Chondrocyte (in vitro differentiated cells): Measurements from ENCODE around the gene HLA-DQB1. TPM values are rescaled to one million over a fixed set of nuclear protein-coding genes. Genes with fewer than 3 reads are reported as not detected.
A peak's percentile ranks its signal among the peaks of the same experiment; 100 is the strongest.

Source experiments
- DNase-seq: peaks from one replicate; pipeline ENCODE4 v3.0.0; 2021; ENCODE audit warnings: mixed read lengths, low spot score
- H3K27ac Mint-ChIP-seq: one replicate; pipeline ENCODE4 v1.8.0; 2021; ENCODE audit warnings: mild to moderate bottlenecking, moderate library complexity, mixed read lengths; ENCODE audit not compliant: unreplicated experiment
- H3K27me3 Mint-ChIP-seq: 2 replicates; pipeline ENCODE4 v1.8.0; 2021; ENCODE audit warnings: low read depth, mixed read lengths
- H3K36me3 Mint-ChIP-seq: 2 replicates; pipeline ENCODE4 v1.8.0; 2021; ENCODE audit warnings: low read depth, mixed read lengths
- H3K4me1 Mint-ChIP-seq: 2 replicates; pipeline ENCODE4 v1.8.0; 2021; ENCODE audit warnings: low read depth, mild to moderate bottlenecking, mixed read lengths
- H3K4me3 Mint-ChIP-seq: one replicate; pipeline ENCODE4 v1.8.0; 2021; ENCODE audit warnings: mild to moderate bottlenecking, moderate library complexity, mixed read lengths; ENCODE audit not compliant: unreplicated experiment
- H3K9me3 Mint-ChIP-seq: 2 replicates; pipeline ENCODE4 v1.8.0; 2021; ENCODE audit warnings: low read depth, mixed read lengths
- total RNA-seq: library from RNA; stranded (reverse); gene quantifications from 3 replicates; pipeline ENCODE4 v1.2.1, GENCODE V29; 2021
- TF ChIP-seq, protein P1 (sequence below): fragments of 200-600 bp; sonication (generic); IDR thresholded peaks from 2 replicates; pipeline ENCODE4 v1.5.0; 2021; ENCODE audit warnings: antibody characterized with exemption, mild to moderate bottlenecking, moderate library complexity

HLA-DQB1 gene
- total RNA-seq, 1 donor from 2014 or later, result not detected

DNA sequence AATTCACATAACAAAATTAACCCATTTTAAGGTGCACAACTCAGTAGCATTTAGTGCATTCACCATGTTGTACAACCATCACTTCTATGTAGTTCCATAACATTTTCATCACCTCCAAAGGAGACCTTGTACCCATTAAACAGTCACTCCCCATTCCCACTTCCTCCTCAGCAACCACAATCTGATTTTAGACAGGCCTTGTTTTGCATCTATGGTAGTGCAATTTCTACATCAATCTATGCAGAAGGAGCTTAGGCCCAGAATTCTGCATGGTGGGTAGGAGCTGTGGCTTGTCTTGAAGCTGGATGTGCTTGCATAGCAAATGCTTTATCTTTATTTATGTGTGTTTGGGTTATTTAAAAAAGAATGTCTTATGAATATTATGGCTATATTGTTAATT is 42.8 kb downstream of the HLA-DQB1 start:
- H3K4me3 Mint-ChIP-seq, result no peak overlapping the region
- H3K27ac Mint-ChIP-seq, result no peak overlapping the region
- no peak for DNase-seq
- H3K9me3 Mint-ChIP-seq, result no peaks in the 10 kb centered on the region
- H3K4me1 Mint-ChIP-seq, result no peaks in the 10 kb centered on the region
- TF ChIP-seq, protein P1, sequence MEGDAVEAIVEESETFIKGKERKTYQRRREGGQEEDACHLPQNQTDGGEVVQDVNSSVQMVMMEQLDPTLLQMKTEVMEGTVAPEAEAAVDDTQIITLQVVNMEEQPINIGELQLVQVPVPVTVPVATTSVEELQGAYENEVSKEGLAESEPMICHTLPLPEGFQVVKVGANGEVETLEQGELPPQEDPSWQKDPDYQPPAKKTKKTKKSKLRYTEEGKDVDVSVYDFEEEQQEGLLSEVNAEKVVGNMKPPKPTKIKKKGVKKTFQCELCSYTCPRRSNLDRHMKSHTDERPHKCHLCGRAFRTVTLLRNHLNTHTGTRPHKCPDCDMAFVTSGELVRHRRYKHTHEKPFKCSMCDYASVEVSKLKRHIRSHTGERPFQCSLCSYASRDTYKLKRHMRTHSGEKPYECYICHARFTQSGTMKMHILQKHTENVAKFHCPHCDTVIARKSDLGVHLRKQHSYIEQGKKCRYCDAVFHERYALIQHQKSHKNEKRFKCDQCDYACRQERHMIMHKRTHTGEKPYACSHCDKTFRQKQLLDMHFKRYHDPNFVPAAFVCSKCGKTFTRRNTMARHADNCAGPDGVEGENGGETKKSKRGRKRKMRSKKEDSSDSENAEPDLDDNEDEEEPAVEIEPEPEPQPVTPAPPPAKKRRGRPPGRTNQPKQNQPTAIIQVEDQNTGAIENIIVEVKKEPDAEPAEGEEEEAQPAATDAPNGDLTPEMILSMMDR, result no peak
- no peaks in the 10 kb centered on the region for H3K36me3 Mint-ChIP-seq
- peaks cover 4% of the 10 kb centered on the region for H3K27me3 Mint-ChIP-seq

GRCh38 chr6:32622545-32623401 is 43.7 kb downstream of the HLA-DQB1 start:
- DNase-seq, result no peak
- Mint-ChIP-seq H3K9me3 (peaks cover 5% of the 10 kb centered on the region), H3K27ac (no peak overlapping the region), H3K36me3 (peaks cover 1% of the 10 kb centered on the region), H3K4me3 (no peak overlapping the region), H3K4me1 (no peaks in the 10 kb centered on the region), H3K27me3 (peaks cover 3% of the 10 kb centered on the region)
- TF ChIP-seq, protein P1, result peak; percentile 70

DNA sequence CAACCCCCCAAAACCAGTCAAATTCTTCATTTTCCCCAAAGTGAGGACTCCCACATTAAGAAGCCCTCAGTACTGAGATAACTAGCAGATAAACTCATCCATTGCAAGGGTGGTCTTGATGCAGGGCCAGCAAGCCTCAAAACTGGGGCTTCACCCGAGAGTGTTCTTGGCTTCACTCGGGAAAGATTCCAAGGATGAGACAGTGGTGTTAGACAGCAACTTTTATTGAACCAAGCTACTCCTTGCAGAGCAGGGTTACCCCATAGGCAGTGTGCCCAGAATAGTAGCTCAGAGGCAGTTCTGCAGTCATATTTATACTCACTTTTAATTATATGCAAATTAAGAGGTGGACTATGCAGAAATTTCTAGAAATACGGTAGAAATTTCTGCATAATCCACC is 45.1 kb downstream of the HLA-DQB1 start:
- no peak overlapping the region for H3K4me3 Mint-ChIP-seq
- H3K4me1 Mint-ChIP-seq, result no peaks in the 10 kb centered on the region
- H3K36me3 Mint-ChIP-seq, result peaks cover 1% of the 10 kb centered on the region
- peaks cover 5% of the 10 kb centered on the region for H3K9me3 Mint-ChIP-seq
- DNase-seq, result no peak
- H3K27ac Mint-ChIP-seq, result no peak overlapping the region
- TF ChIP-seq, protein P1, result no peak
- H3K27me3 Mint-ChIP-seq, result peaks cover 8% of the 10 kb centered on the region

DNA sequence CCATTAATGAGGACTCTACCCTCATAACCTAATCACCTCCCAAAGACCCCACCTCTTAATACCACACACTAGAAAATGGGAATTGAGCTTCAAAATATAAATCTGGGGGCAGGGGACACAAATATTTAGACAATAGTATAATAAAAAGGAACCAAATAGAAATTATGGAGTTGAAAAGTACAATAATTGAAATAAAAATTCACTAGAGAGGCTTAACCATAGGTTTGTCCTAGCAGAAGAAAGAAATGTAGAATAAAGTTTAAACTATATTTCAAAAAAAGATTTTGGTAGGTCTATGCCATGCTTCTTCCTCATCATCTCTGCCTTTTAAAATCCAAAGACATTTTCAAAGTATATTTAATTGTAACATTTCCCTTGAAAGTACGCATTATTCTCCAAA is 48.7 kb downstream of the HLA-DQB1 start:
- Mint-ChIP-seq H3K9me3 (peaks cover 5% of the 10 kb centered on the region), H3K36me3 (peaks cover 1% of the 10 kb centered on the region), H3K27ac (no peak overlapping the region), H3K4me3 (no peak overlapping the region), H3K4me1 (no peaks in the 10 kb centered on the region), H3K27me3 (peaks cover 9% of the 10 kb centered on the region)
- no peak for DNase-seq
- TF ChIP-seq, protein P1, result no peak

DNA sequence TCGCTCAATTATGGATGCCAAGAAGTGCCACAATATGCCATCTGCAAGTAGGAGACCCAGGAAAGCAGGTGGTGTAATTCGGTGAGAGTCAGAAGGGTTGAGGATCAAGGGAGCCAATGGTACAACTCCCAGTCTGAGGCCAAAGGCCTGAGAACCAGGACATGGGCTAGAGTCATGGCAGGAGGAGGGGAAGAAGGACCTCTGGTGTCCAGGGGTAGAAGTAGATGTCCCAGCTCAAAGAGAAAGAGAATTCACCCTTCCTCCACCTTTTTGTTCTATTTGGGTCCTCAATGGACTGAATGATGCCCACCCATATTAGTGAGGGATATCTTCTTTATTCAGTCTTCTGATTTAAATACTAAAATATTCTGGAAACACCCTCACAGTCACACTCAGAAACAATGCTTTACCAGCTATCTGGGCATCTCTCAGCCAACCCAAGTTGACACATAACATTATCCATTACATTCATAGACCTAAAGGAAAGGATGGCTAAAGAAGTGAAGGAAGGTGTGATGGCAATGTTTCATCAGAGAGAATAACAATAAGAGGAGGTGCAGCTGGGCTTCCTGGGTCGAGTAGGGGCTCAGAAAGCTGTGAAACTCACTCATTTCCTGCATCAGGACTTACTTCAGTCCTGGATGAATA is 50.4 kb downstream of the HLA-DQB1 start:
- peaks cover 1% of the 10 kb centered on the region for H3K36me3 Mint-ChIP-seq
- H3K27ac Mint-ChIP-seq, result no peak overlapping the region

More for the DNA sequence above, 50.4 kb downstream of the HLA-DQB1 start:
- Mint-ChIP-seq H3K9me3 (peaks cover 5% of the 10 kb centered on the region), H3K4me3 (no peak overlapping the region), H3K4me1 (no peaks in the 10 kb centered on the region), H3K27me3 (peaks cover 14% of the 10 kb centered on the region)
- DNase-seq, result no peak
- TF ChIP-seq, protein P1, result no peak
